Stimulated activated CD4-positive, alpha-beta T cell treated with anti-CD3 and anti-CD28 coated beads, Interleukin-4, amount 100 ng/mL, for 1 hour (primary cell): Measurements from ENCODE around the gene DNAJC1.

Source experiments
- DNase-seq: peaks from one replicate; pipeline ENCODE4 v3.0.0-alpha.2; 2020

The DNAJC1 gene

DNA sequence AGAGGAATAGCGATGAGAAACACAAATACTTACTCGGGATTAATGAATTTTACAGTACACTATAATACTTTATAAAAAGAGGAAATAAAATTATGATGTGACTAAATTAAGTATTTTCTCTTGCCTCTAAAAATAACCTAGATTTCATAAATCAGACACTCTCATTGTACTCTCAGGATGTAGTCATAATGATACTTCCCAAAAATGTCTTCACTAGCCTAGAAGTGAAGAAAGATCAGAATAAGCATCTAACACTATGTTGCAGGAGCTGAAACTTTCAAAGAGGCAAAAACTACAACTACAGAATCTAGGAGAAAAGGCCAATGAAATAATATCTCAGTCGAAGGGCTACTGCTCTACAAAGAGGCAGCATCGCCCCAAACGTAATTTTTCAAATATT lies 49.4 kb downstream of the DNAJC1 start:
- no peak for DNase-seq

- no peak for DNase-seq
These were observed 49.9 kb downstream of the DNAJC1 start for GRCh38 chr10:21953585-21954057.

DNA sequence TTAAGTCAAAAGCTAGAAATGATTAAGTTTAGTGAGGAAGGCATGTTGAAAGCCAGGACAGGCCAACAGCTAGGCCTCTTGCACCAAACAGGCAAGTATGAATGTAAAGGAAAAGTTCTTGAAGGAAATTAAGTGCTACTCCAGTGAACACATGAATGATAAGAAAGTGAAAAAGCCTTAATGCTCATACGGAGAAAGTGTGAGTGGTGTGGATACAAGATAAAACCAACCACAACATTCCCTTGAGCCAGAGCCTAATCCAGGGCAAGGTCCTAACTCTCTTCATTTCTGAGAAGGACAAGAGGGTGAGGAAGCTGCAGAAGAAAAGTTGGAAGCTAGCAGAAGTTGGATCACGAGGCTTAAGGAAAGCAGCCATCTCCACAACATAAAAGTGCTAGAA lies 53.0 kb downstream of the DNAJC1 start:
- DNase-seq: no peak

GRCh38 chr10:21946946-21947345 lies 56.6 kb downstream of the DNAJC1 start:
- no peak for DNase-seq

DNA sequence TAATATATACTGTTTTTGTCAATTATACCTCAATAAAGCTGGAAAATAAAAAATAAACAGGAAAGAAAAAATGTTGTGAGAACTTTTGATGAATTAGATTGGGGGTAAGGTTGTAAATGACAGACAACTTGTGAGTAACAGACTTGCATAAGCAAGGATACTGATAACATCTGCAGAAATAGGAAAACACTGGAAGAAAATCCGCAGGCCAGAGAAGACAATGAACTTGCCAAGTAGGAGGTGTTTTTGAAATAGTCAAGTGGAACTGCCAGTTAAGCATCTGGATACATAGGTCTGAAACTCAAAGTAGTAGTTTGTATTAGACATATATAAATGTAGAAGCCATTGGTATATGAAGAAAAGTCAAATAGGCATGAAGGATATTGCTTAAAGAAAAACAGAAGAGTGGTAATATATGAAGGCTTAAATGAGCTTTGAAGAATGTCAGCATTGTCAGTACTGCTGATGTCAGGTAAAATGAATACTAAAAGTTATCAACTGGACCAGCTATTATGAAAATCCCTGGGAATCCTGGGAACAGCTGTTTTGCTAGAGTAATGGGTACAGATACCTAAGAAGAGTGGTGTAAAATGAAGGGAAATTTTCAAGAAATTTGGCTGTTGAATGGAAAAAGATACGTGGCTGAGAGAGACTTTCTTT lies 58.7 kb downstream of the DNAJC1 start:
- DNase-seq: no peak

DNA sequence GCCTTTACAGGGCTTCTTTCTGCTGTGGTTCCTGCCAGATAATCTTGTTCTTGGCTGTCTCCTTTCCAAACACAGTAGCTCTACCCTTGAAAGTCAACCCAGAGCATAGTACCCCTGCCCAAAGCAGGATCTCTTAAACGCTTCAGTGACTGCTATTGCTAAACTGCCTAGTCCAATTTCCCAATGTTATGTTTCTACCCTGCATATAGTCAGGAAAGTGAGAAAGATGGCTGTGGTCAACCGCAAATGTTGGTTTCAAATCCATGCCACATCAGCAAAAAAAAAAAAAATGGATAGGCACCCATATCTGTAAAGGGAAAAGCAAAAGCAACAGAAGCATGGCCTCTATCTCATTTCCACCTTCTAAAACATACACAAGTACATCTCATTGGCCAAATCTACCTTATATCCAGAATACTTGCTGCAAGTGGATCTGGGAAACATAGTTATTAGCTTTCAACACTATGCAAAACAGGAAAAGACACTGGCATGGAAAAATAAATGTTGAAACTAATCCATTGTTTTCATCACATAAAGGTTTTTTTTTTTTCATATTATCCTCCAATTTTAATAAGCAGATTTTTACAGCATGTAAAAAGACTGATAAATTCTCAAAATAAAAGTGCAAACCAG lies 59.8 kb downstream of the DNAJC1 start:
- no peak for DNase-seq

DNA sequence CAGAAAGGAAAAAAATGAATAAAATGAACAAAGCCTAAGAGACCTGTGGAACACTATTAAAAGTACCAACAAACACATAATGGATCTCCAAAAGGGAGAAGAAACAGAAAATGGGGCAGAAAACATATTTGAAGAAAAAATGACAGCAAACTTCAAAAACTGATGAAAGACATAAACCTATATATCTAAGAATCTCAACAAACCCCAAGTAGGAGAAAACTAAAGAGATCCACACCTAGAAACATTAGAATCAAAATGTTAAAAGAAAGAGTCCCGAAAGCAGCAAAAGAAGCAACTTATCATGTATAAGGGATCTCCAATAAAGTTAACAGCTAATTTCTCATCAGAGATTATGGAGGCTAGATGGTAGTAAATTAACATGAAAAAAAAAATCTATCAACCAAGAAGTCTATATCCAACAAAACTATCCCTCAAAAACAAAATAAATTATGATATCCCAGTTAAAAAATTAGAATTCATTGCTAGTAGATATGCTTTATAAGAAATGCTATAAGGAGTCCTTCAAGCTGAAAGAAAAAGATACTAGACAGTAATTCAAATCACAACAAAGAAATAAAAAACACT lies 68.0 kb downstream of the DNAJC1 start:
- no peak for DNase-seq

DNA sequence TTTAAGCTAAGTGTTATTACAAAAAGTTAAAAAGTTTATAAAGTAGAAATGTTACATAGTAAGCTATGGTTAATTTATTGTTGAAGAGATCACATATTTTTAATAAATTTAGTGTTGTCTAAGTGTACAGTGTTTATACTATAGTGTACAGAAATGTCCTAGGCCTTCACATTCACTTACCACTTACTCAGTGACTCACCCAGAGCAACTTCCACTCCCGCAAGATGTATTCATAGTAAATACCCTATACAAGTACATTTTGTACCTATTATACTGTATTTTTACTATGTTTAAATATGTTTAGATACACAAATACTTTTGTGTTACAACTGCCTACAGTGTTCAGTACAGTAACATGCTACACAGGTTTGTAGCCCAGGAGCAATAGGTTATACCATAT lies 69.2 kb downstream of the DNAJC1 start:
- no peak for DNase-seq

DNA sequence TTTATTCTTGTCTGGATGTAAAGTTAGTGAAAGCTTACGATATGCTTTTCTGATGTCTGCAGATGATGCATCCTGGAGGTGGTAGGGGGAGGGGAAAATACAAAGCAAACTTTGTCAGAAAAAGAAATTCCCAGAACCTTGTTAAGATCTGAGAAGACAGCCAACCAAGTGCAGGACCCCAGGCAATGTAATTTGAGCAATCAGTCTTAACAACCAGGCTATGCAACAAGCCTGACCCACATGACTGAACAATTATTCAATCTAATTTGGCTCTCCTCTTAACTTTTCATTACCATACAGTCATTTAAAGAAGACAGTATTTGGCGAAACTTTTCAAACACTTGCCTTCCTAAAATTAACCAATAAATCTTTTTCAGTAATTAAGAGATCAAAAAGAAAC lies 74.5 kb downstream of the DNAJC1 start:
- no peak for DNase-seq

- DNase-seq: no peak
These were observed 75.7 kb downstream of the DNAJC1 start for GRCh38 chr10:21927631-21928353.

DNA sequence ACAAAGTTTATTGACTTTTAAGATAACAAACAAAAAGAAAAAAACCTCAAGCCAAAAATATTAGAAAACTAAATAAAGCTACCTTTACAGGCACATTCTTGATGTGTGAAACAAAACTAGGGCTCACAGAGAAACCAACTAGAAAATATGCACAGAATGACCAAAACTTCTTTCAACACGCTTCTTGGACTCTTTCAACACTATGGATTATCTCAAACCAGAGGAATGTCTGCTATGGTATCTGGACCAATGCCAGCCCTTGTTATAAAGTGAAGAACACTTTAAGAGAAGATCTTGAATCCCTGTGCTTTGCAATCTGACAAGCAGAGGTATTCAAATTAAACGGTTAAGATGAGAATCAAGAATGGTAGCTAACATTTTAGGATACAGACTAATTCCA lies 76.6 kb downstream of the DNAJC1 start:
- no peak for DNase-seq

DNA sequence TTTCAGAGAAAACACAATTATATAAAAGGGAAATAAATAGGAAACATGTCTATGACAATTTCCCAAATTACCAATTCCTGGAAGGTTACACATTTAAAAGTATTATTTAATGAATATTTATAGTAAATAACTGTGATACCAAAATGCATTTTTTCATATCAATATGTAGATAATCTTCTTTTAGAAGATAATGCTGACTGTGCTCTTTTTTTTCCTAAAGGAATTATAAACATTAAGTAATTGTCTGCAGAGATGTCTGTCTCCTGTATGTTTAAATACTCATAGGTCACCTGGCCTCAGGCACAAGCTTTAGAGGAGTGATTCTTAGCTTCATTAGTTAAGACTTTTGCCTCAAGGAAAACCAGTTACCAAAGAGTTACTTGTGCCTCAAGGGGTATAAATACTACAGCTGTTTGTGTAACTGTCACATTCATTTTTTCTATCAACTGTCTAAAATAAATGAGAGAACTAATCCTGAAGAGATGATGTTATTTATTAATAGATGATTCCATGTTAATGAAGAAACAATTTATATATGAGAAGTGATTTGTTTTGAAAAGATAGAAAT lies 77.1 kb downstream of the DNAJC1 start:
- no peak for DNase-seq

DNA sequence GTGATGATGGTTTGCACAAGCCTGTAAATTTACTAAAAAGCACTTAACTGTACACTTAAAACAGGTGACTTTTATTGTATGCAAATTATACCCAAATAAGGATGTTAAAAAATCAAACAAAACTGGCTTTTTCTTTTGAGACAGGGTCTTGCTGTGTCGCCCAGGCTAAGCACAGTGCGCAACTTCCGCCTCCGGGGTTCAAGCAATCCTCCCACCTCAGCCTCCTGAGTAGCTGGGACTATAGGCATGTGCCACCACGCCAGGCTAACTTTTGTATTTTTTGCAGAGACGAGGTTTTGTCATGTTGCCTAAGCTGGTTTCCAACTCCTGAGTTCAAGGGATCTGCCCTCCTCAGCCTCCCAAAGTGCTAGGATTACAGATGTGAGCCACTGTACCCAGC lies 77.7 kb downstream of the DNAJC1 start:
- DNase-seq: no peak

DNA sequence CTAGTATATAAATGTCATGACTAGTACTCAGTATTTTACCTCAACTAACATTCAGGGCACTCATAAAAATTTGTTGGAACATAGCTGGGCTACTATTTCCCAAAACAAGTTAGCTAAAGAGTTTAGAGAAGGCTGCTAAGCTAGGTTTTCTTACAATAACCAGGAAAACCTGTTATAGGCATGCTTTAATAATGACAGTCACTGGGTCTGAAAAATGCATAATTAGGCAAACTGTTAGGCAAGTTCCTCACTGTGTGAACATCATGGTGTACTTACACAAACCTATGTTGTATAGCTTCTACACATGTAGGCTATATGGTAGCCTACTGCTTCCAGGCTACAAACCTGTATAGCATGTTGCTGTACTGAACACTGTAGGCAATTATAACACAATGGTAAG lies 79.0 kb downstream of the DNAJC1 start:
- no peak for DNase-seq

GRCh38 chr10:21920633-21921032 lies 82.9 kb downstream of the DNAJC1 start:
- DNase-seq: no peak

DNA sequence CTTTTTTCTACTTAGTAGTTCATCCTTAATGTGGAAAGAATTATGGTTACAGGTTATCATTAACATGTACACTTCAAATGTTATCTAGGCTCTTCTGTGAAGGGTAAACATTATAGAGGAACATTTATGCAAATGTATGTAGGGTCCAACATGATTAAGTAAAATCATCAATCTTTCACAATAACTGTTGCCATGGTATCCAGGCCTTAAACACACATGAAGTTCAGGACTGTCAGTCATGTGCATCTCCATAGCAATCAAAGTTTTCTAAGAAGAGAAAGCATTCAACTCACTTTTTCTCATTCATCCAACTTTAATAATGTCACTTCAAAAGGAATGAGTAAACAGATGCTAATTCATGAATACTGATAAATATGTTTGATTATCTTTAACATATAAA lies 83.6 kb downstream of the DNAJC1 start:
- DNase-seq: no peak

DNA sequence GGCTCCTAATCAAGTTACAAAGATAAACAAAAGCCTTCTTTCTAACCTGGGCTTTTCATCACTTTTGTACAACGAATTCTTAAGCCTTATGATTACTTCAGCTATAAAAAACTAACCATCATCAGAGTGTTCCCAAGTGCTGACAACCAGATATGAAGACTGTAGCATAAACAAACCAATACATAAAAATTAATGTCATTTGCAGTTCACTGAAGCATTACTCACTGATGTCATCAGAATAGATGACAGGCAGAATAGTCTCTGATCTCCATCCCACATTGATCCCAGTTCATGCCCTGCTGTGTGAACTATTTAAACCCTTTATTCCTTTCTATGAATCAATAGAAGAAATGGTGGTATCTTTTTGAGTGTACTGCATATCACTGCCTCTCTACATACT lies 84.4 kb downstream of the DNAJC1 start:
- no peak for DNase-seq

DNA sequence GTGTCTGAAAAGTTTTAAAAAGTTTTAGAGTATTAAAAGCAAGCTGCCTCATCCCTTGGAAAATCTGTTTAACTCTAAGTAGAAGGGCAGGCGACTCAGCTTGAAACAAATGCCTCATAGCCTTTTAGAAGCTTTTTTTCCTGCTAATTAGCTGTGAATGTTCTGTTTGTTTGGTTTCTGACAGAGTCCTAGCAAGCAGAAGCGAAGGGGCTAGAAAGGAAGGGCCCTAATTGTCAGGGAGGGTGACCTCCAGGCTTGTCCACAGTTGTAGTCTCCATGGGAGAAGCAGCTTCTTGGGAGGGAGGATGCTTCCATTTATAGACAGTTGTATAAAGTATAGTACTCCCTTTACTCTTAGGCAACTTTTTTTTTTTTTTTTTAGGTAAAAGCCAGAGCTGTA lies 90.9 kb downstream of the DNAJC1 start:
- DNase-seq: no peak

- no peak for DNase-seq
These were observed 92.7 kb downstream of the DNAJC1 start for GRCh38 chr10:21910798-21911197.

GRCh38 chr10:21907436-21907835 lies 96.1 kb downstream of the DNAJC1 start:
- DNase-seq: no peak

DNA sequence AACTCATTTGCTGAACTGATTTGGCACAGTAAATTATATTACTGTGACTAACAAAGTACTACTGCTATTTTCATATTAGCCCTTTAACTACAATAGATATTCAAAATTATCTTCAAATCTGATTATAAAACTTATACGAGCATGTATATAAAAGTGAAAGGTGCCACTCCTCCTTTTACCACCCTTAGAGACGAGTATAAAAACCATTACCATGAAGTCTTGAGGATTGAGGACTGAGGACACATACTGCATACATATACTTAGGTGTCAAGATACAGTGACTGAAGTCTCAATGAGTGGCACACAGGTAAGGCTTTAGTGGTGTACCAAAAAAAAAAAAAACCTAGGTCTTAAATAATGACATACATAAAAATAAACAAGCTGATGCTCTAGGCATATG lies 98.6 kb downstream of the DNAJC1 start:
- DNase-seq: no peak

DNA sequence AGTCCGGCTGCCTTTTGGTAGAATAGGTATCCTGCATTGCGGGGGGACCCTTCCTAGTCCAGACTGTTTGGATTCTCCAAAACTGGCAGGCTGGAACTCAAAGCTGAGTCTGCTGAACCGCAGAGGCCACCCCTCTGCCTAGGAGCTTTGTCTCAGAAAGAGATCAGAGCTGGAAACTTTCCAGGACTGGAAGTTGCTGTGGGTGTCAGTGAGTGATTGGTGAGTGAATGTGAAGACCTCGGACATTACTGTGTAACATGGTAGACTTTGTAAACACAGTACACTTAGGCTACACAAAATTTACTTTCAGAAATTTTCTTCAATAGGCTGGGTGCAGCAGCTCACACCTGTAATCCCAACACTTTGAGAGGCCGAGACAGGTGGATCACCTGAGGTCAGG lies 103.8 kb downstream of the DNAJC1 start:
- DNase-seq: no peak

DNA sequence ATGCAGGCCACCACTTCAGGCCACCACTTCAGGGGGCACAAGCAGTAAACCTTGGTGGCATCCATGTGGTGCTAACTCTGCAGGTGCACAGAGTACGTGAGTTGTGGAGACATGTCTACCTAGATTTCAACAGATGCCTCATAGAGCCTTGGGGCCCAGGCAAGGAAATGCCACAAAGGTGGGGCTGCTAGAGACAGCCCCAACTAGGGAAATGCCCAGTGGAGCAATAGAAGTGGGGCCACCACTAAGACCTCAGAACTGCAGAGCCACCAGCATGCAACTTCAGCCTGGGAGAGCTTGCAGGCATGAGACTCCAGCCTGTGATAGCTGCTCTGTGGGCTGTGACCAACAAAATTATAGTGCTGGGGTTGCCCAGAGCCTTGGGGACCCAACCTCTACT lies 107.6 kb downstream of the DNAJC1 start:
- DNase-seq: no peak
